IMR-90 (cell line): ENCODE data around the gene CLDN4. TPM values are rescaled to one million over a fixed set of nuclear protein-coding genes. Genes with fewer than 3 reads are reported as not detected.

Experiments used
- ATAC-seq: fragments of 200-7000 bp; cut with Tn5 transposase; 2 replicates; pipeline ENCODE4 v1.9.1; 2020; ENCODE audit warnings: low read depth, mild to moderate bottlenecking, moderate library complexity
- Bru-seq: library from RNA; stranded (reverse); fragments of 400-500 nt; gene quantifications from one replicate; lab custom pipeline; 2021; lab: Mats Ljungman, UMichigan
- BruChase-seq, 2 experiments: library from RNA; stranded (reverse); fragments of 400-500 nt; gene quantifications; one replicate each; lab custom pipeline; 2021; lab: Mats Ljungman, UMichigan
- BruUV-seq: library from RNA; stranded (reverse); fragments of 400-500 nt; replicated peaks from 2 replicates; lab custom pipeline; 2021; lab: Mats Ljungman, UMichigan
- CTCF ChIA-PET: fragments of 300-600 bp; formaldehyde crosslinking; extraction: SDS; loops from one replicate; lab custom pipeline; 2021; ENCODE audit warnings: antibody characterized with exemption; lab: Yijun Ruan, JAX
- POLR2A ChIA-PET: fragments of 300-600 bp; sonication (Branson Sonifier 250); formaldehyde crosslinking; loops from one replicate; lab custom pipeline; 2022; ENCODE audit warnings: antibody characterized with exemption; ENCODE audit not compliant: unreplicated experiment; lab: Charles Lee
- DNase-seq: peaks from one replicate; pipeline ENCODE4 v3.0.0; 2013
- H2AFZ ChIP-seq: replicated peaks from 2 replicates; pipeline ENCODE3; 2013; ENCODE audit warnings: low read length, mild to moderate bottlenecking; ENCODE audit not compliant: poor library complexity
- H2AK5ac ChIP-seq: 2 replicates; pipeline ENCODE4 v1.6.1; 2013; ENCODE audit warnings: low read depth, low read length, inconsistent platforms
- H2AK9ac ChIP-seq: replicated peaks from 2 replicates; pipeline ENCODE3; 2013; ENCODE audit warnings: mild to moderate bottlenecking, low read depth, low read length, moderate library complexity; ENCODE audit not compliant: poor library complexity
- H2BK120ac ChIP-seq: 2 replicates; pipeline ENCODE4 v1.6.1; 2013; ENCODE audit warnings: low read depth, low read length, inconsistent platforms
- H2BK15ac ChIP-seq: 3 replicates; pipeline ENCODE4 v1.6.1; 2013; ENCODE audit warnings: low read depth, low read length, inconsistent platforms
- H2BK20ac ChIP-seq: 2 replicates; pipeline ENCODE4 v1.6.1; 2013; ENCODE audit warnings: low read depth, mild to moderate bottlenecking, inconsistent platforms, low read length, moderate library complexity
- H2BK5ac ChIP-seq: 2 replicates; pipeline ENCODE4 v1.6.1; 2013; ENCODE audit warnings: mild to moderate bottlenecking, low read depth, low read length, inconsistent platforms; ENCODE audit not compliant: poor library complexity, severe bottlenecking
- H3K14ac ChIP-seq: replicated peaks from 2 replicates; pipeline ENCODE4 v1.6.1; 2013; ENCODE audit warnings: low read depth, low read length, inconsistent platforms
- H3K18ac ChIP-seq: 2 replicates; pipeline ENCODE4 v1.6.1; 2013; ENCODE audit warnings: low read depth, low read length, control low read depth
- H3K23ac ChIP-seq: 2 replicates; pipeline ENCODE4 v1.6.1; 2013; ENCODE audit warnings: low read depth, low read length, inconsistent platforms
- H3K27ac ChIP-seq: 2 replicates; pipeline ENCODE4 v1.5.1; 2013; ENCODE audit warnings: mild to moderate bottlenecking, control low read depth, low read length; ENCODE audit not compliant: insufficient read depth
- H3K27me3 ChIP-seq: 2 replicates; pipeline ENCODE4 v1.6.1; 2013; ENCODE audit warnings: low read length; ENCODE audit not compliant: control insufficient read depth, insufficient read depth
- H3K36me3 ChIP-seq: 2 replicates; pipeline ENCODE4 v1.6.1; 2013; ENCODE audit warnings: low read length, mixed read lengths; ENCODE audit not compliant: control insufficient read depth, insufficient read depth
- H3K4ac ChIP-seq: 2 replicates; pipeline ENCODE4 v1.6.1; 2013; ENCODE audit warnings: low read depth, low read length, inconsistent platforms
- H3K4me1 ChIP-seq: 2 replicates; pipeline ENCODE4 v1.6.1; 2013; ENCODE audit warnings: low read length, mixed read lengths; ENCODE audit not compliant: control insufficient read depth, insufficient read depth
- H3K4me2 ChIP-seq: 2 replicates; pipeline ENCODE4 v1.6.1; 2013; ENCODE audit warnings: low read depth, mild to moderate bottlenecking, control low read depth, low read length, moderate library complexity
- H3K4me3 ChIP-seq: 2 replicates; pipeline ENCODE4 v1.5.1; 2013; ENCODE audit warnings: low read depth, mild to moderate bottlenecking, control low read depth, low read length, moderate library complexity; ENCODE audit not compliant: insufficient read depth
- H3K56ac ChIP-seq: 2 replicates; pipeline ENCODE4 v1.6.1; 2013; ENCODE audit warnings: low read length, inconsistent platforms; ENCODE audit not compliant: insufficient read depth; ENCODE audit errors: extremely low read depth
- H3K79me1 ChIP-seq, 2 experiments: 2 replicates each; pipeline ENCODE4 v1.6.1; 2013; ENCODE audit warnings: low read length in 2 of 2, inconsistent platforms in 1 of 2, low read depth in 1 of 2
- H3K9ac ChIP-seq: 2 replicates; pipeline ENCODE4 v1.6.1; 2013; ENCODE audit warnings: low read depth, low read length, control low read depth
- H3K9me1 ChIP-seq: 2 replicates; pipeline ENCODE4 v1.6.1; 2013; ENCODE audit warnings: low read length, inconsistent platforms; ENCODE audit not compliant: insufficient read depth
- H3K9me3 ChIP-seq: 2 replicates; pipeline ENCODE4 v1.6.1; 2013; ENCODE audit warnings: low read length; ENCODE audit not compliant: control insufficient read depth, insufficient read depth
- H4K20me1 ChIP-seq: 2 replicates; pipeline ENCODE4 v1.6.1; 2013; ENCODE audit warnings: low read length, inconsistent platforms; ENCODE audit not compliant: insufficient read depth
- H4K5ac ChIP-seq: 2 replicates; pipeline ENCODE4 v1.6.1; 2013; ENCODE audit warnings: mild to moderate bottlenecking, low read depth, low read length, control low read depth
- H4K8ac ChIP-seq, 2 experiments: 2 replicates each; pipeline ENCODE4 v1.6.1; 2013; ENCODE audit warnings: low read depth in 2 of 2, low read length in 2 of 2, control low read depth in 1 of 2, inconsistent platforms in 1 of 2
- H4K91ac ChIP-seq: 2 replicates; pipeline ENCODE4 v1.6.1; 2013; ENCODE audit warnings: low read depth, low read length, inconsistent platforms; ENCODE audit not compliant: insufficient read depth
- CEBPB ChIP-seq: IDR thresholded peaks from 2 replicates; pipeline ENCODE4 v1.6.1; 2012; ENCODE audit warnings: low read depth, low read length, improper control_type of control experiment
- CHD1 ChIP-seq: IDR thresholded peaks from 2 replicates; pipeline ENCODE4 v1.6.1; 2012; ENCODE audit warnings: low read depth, low read length, improper control_type of control experiment
- FOS ChIP-seq: fragments of 150-350 bp; IDR thresholded peaks from 2 replicates; pipeline ENCODE4 v1.6.1; 2016; ENCODE audit warnings: low read depth, low read length
- MAFK ChIP-seq: IDR thresholded peaks from 2 replicates; pipeline ENCODE4 v1.6.1; 2012; ENCODE audit warnings: low read depth, low read length, improper control_type of control experiment
- MAZ ChIP-seq: IDR thresholded peaks from 2 replicates; pipeline ENCODE4 v1.6.1; 2012; ENCODE audit warnings: low read depth, mild to moderate bottlenecking, low read length, improper control_type of control experiment, moderate library complexity, borderline replicate concordance
- MXI1 ChIP-seq: IDR thresholded peaks from 2 replicates; pipeline ENCODE4 v1.6.1; 2012; ENCODE audit warnings: low read depth, mild to moderate bottlenecking, low read length, moderate library complexity, borderline replicate concordance
- NFE2L2 ChIP-seq: fragments of 150-350 bp; IDR thresholded peaks from 2 replicates; pipeline ENCODE4 v1.6.1; 2016; ENCODE audit warnings: low read depth, mild to moderate bottlenecking, low read length
- POLR2A ChIP-seq: IDR thresholded peaks from 2 replicates; pipeline ENCODE4 v1.6.1; 2012; ENCODE audit warnings: mild to moderate bottlenecking, low read depth, low read length
- RAD21 ChIP-seq: IDR thresholded peaks from 2 replicates; pipeline ENCODE4 v1.6.1; 2012; ENCODE audit warnings: low read length, improper control_type of control experiment
- SMC3 ChIP-seq: fragments of 150-350 bp; IDR thresholded peaks from 2 replicates; pipeline ENCODE4 v1.6.1; 2016; ENCODE audit warnings: low read depth, mild to moderate bottlenecking, antibody characterized with exemption, low read length, moderate library complexity
- WGBS, 2 experiments: methylation state at CpG; one replicate each; pipeline versions ENCODE4 v1.1.5 to v1.1.7; 2013; ENCODE audit warnings: missing lambda C conversion rate in 2 of 2; ENCODE audit not compliant: insufficient read length in 1 of 2; ENCODE audit errors: extremely low coverage in 2 of 2; 5-methylcytosine and 5-hydroxymethylcytosine counted together
- dilution Hi-C: fragments of 300-500 bp; cut with HindIII; formaldehyde crosslinking; loops from one replicate; pipeline ENCODE4 v1.14.3; 2018; ENCODE audit warnings: low sequenced_read_pairs; ENCODE audit not compliant: unreplicated experiment
- in situ Hi-C: fragments of 300-500 bp; cut with MboI; formaldehyde crosslinking; loops from 3 replicates; pipeline ENCODE4 v1.14.3; 2019; ENCODE audit warnings: low sequenced_read_pairs, inconsistent platforms, mixed read lengths
- intact Hi-C: fragments of 100-400 bp; cut with micrococcal nuclease; formaldehyde crosslinking; loops from 2 replicates; pipeline ENCODE4 v1.10.0; 2022
- long read RNA-seq: library from polyadenylated mRNA; unstranded; transcript quantifications from one replicate; pipeline ENCODE4 v2.0.0, GENCODE V29; 2021; ENCODE audit not compliant: unreplicated experiment
- polyA plus RNA-seq, 3 experiments: library from polyadenylated mRNA; depleted of rRNA; stranded (reverse); fragments of >200 nt; gene quantifications; 2 replicates each; pipeline ENCODE4 v1.2.3, GENCODE V29; 2012; ENCODE audit warnings: low replicate concordance in 1 of 3
- total RNA-seq: library from RNA; depleted of rRNA; stranded (reverse); fragments of >200 nt; gene quantifications from 2 replicates; pipeline ENCODE4 v1.2.3, GENCODE V29; 2012; rRNA removed
- TF ChIP-seq, protein P1 (sequence below): fragments of 150-350 bp; IDR thresholded peaks from 2 replicates; pipeline ENCODE4 v1.6.1; 2017; ENCODE audit warnings: mild to moderate bottlenecking, antibody characterized with exemption, low read length, low read depth
- TF ChIP-seq, protein P2 (sequence below): fragments of 150-350 bp; IDR thresholded peaks from 2 replicates; pipeline ENCODE4 v1.6.1; 2016; ENCODE audit warnings: low read depth, mild to moderate bottlenecking, low read length, moderate library complexity, borderline replicate concordance

CLDN4 gene, protein sequence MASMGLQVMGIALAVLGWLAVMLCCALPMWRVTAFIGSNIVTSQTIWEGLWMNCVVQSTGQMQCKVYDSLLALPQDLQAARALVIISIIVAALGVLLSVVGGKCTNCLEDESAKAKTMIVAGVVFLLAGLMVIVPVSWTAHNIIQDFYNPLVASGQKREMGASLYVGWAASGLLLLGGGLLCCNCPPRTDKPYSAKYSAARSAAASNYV
- total RNA-seq (2.9 and 3.9 TPM in 2 replicates), polyA plus RNA-seq (2012; rRNA removed) (3.8 and 4.4 TPM in 2 replicates), Bru-seq, nascent RNA (percentile 27 among the genes with signal in this experiment), BruChase-seq, experiment 1, labeled RNA remaining after a 6-hour chase (percentile 50 among the genes with signal in this experiment), BruChase-seq, experiment 2, labeled RNA remaining after a 2-hour chase (percentile 44 among the genes with signal in this experiment)
- polyA plus RNA-seq (2012; cell fraction: cytosol; rRNA removed): 2.4 and 4.7 TPM in 2 replicates
- 1.9 and 4.8 TPM in 2 replicates for polyA plus RNA-seq (2012; cell fraction: nucleus; rRNA removed; ENCODE audit: low replicate concordance)
- long read RNA-seq: 0 reads

DNA sequence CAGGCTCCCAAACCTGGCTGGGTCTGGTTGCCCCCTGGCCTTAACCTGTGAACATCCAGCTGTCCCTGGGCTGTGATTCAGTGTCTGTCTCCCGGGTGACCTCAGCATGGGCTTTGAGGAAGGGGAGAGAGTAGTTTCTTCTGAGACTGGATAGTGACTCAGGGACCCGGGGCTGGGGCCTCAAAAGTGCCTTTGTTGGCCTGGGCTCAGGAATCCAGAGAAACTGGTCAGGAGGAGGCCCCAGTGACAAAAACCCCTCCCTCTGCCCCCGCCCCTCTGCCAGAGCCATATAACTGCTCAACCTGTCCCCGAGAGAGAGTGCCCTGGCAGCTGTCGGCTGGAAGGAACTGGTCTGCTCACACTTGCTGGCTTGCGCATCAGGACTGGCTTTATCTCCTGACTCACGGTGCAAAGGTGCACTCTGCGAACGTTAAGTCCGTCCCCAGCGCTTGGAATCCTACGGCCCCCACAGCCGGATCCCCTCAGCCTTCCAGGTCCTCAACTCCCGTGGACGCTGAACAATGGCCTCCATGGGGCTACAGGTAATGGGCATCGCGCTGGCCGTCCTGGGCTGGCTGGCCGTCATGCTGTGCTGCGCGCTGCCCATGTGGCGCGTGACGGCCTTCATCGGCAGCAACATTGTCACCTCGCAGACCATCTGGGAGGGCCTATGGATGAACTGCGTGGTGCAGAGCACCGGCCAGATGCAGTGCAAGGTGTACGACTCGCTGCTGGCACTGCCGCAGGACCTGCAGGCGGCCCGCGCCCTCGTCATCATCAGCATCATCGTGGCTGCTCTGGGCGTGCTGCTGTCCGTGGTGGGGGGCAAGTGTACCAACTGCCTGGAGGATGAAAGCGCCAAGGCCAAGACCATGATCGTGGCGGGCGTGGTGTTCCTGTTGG is at the start of gene CLDN4:
CLDN4 (plus strand) TSS at position 316 of the 903 bp plus-strand sequence; CDS start at position 522, 206 bp downstream.
- no peak within 1 kb of the TSS for H3K4me2 ChIP-seq
- peak within 1 kb of the TSS; percentile 49; the same call in 1 of the 2 replicates for H4K91ac ChIP-seq
- peak within 1 kb of the TSS; percentile 85 for H3K14ac ChIP-seq
- no peaks in the 10 kb centered on the region for H3K36me3 ChIP-seq
- BruUV-seq: no TSS peak
- peak within 1 kb of the TSS; percentile 91 for H2AK9ac ChIP-seq
- peak within 1 kb of the TSS; percentile 77; the same call in 1 of the 2 replicates for H2BK120ac ChIP-seq
- H2BK20ac ChIP-seq: peak within 1 kb of the TSS; percentile 61
- no peaks in the 10 kb centered on the region for H4K20me1 ChIP-seq
- H3K56ac ChIP-seq: no peak within 1 kb of the TSS
- ChIA-PET CTCF (no interaction called here), POLR2A (no interaction called here)
- intact Hi-C loops (no loop called here), in situ Hi-C loops (no loop called here), dilution Hi-C loops (no loop called here)
- peak within 1 kb of the TSS; percentile 78; the same call in 1 of the 2 replicates for H3K23ac ChIP-seq
- peak within 1 kb of the TSS; percentile 40; the same call in 1 of the 3 replicates for H2BK15ac ChIP-seq
- WGBS, 2 experiments: 81% methylated on average over 34 of the region's 42 CpGs; no CpG with 5 or more reads in 1 of the 2 experiments
- H3K27me3 ChIP-seq: no peaks in the 10 kb centered on the region
- peaks cover 31% of the 10 kb centered on the region for H3K9me1 ChIP-seq
- peak within 1 kb of the TSS; percentile 81 for H2AFZ ChIP-seq
- H3K79me1 ChIP-seq: peaks cover 0 to 11% of the 10 kb centered on the region in 2 experiments; a peak in 1 of 4 replicates
- H3K9ac ChIP-seq: no peak within 1 kb of the TSS
- H2BK5ac ChIP-seq: peak within 1 kb of the TSS; percentile 35
- H4K8ac ChIP-seq: peak within 1 kb of the TSS in 1 of 2 experiments; percentile 47; a peak in 1 of 4 replicates
- DNase-seq (peak; percentile 28), ATAC-seq (no peak; the same call in none of the 2 replicates)
- H3K4ac ChIP-seq: peak within 1 kb of the TSS; percentile 72
- H3K27ac ChIP-seq: no peak within 1 kb of the TSS
- no peaks in the 10 kb centered on the region for H3K9me3 ChIP-seq
- peak within 1 kb of the TSS; percentile 79 for H2AK5ac ChIP-seq
- H3K4me1 ChIP-seq: peaks cover 11% of the 10 kb centered on the region
- H3K18ac ChIP-seq: no peak within 1 kb of the TSS
- H4K5ac ChIP-seq: no peak within 1 kb of the TSS
- no peak within 1 kb of the TSS for H3K4me3 ChIP-seq
- no peak for TF ChIP-seq MAFK
- TF ChIP-seq CHD1: no peak
- TF ChIP-seq MXI1: no peak
- TF ChIP-seq SMC3: no peak
- TF ChIP-seq MAZ: no peak
- no peak for TF ChIP-seq RAD21
- no peak for TF ChIP-seq CEBPB
- no peak for TF ChIP-seq NFE2L2
- no peak for TF ChIP-seq FOS
- TF ChIP-seq, protein P1, sequence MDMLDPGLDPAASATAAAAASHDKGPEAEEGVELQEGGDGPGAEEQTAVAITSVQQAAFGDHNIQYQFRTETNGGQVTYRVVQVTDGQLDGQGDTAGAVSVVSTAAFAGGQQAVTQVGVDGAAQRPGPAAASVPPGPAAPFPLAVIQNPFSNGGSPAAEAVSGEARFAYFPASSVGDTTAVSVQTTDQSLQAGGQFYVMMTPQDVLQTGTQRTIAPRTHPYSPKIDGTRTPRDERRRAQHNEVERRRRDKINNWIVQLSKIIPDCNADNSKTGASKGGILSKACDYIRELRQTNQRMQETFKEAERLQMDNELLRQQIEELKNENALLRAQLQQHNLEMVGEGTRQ: no peak
- no peak for TF ChIP-seq POLR2A
- TF ChIP-seq, protein P2, sequence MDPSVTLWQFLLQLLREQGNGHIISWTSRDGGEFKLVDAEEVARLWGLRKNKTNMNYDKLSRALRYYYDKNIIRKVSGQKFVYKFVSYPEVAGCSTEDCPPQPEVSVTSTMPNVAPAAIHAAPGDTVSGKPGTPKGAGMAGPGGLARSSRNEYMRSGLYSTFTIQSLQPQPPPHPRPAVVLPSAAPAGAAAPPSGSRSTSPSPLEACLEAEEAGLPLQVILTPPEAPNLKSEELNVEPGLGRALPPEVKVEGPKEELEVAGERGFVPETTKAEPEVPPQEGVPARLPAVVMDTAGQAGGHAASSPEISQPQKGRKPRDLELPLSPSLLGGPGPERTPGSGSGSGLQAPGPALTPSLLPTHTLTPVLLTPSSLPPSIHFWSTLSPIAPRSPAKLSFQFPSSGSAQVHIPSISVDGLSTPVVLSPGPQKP: no peak
